Measurements from ENCODE around the gene FAM98A. TPM values are rescaled to one million over a fixed set of nuclear protein-coding genes. Genes with fewer than 3 reads are reported as not detected.
A peak's percentile ranks its signal among the peaks of the same experiment; 100 is the strongest.

Gene FAM98A
- polyA plus RNA-seq, 3 donors: 49.0 to 54.1 (median 50.3) TPM

GRCh38 chr2:33598561-33599174 lies 431 bp downstream of the FAM98A start:
- DNase-seq (ENCODE audit: low read depth in 3 of 3, low spot score in 2 of 3): no peak

GRCh38 chr2:33597026-33597425 lies 2.1 kb downstream of the FAM98A start:
- no peak for DNase-seq (ENCODE audit: low read depth in 3 of 3, low spot score in 2 of 3)

DNA sequence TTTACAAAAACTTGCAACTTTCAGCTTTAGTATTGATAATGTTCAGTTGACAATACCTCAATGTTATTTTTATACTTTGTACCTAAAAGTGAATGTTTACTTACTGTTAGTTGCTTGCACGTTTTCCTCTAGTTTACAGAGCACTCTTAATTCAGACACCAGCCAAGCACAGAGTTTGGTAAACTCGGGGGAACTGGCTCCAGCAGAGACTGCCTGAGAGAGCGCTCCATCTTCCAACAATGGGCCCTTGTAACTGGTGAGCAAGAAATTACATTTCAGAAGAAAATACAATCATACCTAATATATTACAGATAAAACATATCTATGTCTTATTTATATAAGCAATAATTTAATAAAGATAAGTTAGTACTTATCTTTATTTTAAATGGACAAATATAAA lies 3.7 kb downstream of the FAM98A start:
- no peak for DNase-seq (ENCODE audit: low read depth in 3 of 3, low spot score in 2 of 3)

DNA sequence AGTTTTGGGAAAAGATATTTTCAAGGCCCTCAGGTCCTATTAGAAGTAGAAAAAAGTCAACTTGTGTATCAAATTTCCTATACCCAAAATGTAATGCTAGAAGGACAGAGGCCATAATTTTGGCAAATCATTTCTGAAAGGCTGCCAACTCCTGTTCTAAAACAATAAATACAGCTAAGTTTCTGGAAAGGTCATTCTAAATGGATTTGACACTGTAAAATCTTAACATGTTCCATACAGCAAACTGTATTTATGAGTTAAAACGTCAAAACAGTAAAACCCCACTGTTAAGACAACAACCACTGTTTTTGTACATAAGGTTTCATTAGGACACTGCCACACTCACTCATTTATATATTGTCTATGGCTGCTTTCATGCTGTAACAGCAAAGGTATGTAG lies 9.7 kb downstream of the FAM98A start:
- DNase-seq (ENCODE audit: low read depth in 3 of 3, low spot score in 2 of 3): no peak

GRCh38 chr2:33588232-33588631 lies 10.9 kb downstream of the FAM98A start:
- DNase-seq (ENCODE audit: low read depth in 3 of 3, low spot score in 2 of 3): no peak

DNA sequence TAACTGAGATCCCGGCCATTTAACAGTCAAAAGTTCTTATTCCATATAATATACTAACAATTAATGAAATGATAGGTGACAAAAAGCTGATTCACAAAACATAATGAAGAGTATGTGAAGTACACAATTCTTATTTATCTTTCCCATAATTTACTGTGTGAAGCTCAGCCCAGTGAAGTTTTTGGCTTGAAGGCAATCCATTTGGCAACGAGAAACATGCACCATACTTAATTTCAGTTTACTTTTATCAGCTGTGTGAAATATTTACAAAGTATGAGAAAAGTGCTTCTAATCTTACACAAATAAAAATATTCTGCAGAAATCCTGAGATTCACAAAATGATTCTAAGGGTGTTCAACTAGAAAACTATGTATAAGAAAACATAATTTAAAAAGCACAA lies 12.3 kb downstream of the FAM98A start:
- DNase-seq (ENCODE audit: low read depth in 3 of 3, low spot score in 2 of 3): no peak

DNA sequence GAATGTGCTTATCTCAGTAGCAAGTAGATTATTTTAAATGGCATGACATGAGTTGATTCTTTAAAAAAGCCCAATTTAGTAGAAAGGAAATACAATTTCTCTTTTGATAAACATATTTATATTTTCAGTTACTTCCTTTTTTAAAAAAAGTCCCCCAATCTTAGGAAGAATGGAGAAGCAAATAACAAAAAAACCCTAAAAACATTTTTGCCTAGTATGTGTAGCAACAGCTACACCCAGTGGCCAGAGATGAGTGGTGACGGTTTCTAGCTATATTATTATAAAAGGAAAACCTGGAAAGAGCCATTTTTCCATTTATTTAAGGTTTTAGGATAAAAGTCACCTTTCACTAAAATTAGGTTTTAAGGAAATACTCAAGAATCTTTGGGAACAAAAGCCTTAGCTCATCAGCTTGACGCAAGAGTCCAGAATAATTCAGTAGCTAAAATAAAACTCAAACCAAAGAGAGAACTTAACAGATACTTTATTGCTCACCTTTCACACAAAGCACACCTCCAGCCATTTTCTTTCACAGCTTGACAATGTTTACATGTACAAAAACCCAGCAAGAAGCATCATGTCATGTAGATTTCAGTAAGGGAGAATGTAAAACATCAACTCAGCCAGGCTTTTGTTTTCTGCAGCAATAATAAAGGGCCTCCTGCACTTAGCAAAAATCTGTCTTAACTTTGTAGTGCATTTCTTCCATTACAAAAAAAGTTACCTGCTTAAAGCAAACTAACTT lies 15.7 kb downstream of the FAM98A start:
- DNase-seq (ENCODE audit: low read depth in 3 of 3, low spot score in 2 of 3): peak in 1 of 3 donors; percentile 31

- no peak for DNase-seq (ENCODE audit: low read depth in 3 of 3, low spot score in 2 of 3)
Observed at GRCh38 chr2:33581872-33582271, 17.2 kb downstream of the FAM98A start.

GRCh38 chr2:33579227-33579626 lies 19.9 kb downstream of the FAM98A start:
- DNase-seq (ENCODE audit: low read depth in 3 of 3, low spot score in 2 of 3): no peak

- DNase-seq (ENCODE audit: low read depth in 3 of 3, low spot score in 2 of 3): no peak
Observed at GRCh38 chr2:33577668-33578067, 21.4 kb downstream of the FAM98A start.

DNA sequence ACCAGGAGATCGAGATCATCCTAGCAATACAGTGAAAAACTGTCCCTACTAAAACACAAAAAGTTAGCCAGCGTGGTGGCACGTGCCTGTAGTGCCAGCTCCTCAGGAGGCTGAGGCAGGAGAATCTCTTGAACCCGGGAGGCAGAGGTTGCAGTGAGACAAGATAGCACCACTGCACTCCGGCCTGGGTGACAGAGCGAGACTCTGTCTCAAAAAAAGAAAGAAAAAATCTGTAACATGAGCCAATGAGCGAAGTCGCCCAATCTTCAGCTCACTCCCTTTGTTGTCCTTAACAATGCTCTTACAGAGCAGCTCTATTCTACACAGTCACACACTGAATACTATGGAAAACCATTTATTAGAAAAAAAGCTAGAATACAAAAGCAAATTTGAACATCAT lies 22.0 kb downstream of the FAM98A start:
- DNase-seq (ENCODE audit: low read depth in 3 of 3, low spot score in 2 of 3): no peak

DNA sequence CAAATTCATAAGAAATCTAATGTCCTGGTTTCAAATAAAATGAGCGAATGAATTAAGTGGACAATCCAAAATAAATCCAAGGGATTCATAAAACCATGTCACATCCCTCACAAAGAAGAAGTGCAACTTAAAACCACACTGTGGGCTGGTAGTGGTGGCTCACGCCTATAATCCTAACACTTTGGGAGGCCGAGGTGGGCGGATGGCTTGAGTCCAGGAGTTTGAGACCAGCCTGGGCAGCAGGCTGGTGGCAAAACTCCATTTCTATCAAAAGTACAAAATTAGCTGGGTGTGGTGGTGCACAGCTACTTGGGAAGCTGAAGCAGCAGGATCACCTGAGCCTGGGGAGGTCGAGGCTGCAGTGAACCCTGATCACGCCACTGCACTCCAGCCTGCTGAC lies 25.4 kb downstream of the FAM98A start:
- no peak for DNase-seq (ENCODE audit: low read depth in 3 of 3, low spot score in 2 of 3)

DNA sequence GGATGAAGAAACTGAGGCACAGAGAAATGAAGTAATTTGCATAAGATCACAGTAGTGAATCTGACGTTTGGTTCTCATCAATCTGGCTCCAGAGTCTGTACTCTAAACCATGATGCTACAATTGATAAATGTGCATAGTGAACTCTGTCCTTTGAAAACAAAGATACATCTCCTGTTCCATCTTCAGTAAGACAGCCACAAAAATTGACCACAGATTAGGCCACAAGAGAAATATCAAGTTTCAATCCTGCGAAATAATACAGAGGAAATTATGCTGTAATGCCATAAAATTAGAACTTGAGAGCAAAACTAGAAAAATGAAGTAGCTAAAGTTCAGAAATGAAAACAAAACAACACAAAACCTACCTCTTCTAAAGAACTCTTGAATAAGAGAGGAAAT lies 28.4 kb downstream of the FAM98A start:
- no peak for DNase-seq (ENCODE audit: low read depth in 3 of 3, low spot score in 2 of 3)

DNA sequence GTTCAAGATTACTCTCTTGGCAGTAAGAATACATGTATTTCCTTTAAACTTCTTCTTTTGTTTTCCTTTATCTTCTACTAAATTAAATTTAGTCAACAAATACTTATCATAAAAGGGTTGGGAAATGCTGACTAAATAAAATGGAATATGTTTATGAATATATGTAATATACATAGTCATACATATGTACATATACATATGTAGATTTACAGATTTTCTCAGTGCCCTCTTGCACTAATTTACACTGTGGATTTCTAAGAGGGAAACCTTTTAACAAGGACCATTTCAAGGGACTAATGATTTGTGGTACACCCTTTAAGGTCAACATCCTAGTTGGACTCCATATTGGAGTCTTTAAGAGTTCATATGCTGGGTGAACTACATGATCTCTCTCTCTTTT lies 37.2 kb downstream of the FAM98A start:
- DNase-seq (ENCODE audit: low read depth in 3 of 3, low spot score in 2 of 3): no peak

- no peak for DNase-seq (ENCODE audit: low read depth in 3 of 3, low spot score in 2 of 3)
Observed at GRCh38 chr2:33560017-33560416, 39.1 kb downstream of the FAM98A start.

GRCh38 chr2:33559328-33559727 lies 39.8 kb downstream of the FAM98A start:
- DNase-seq (ENCODE audit: low read depth in 3 of 3, low spot score in 2 of 3): no peak

DNA sequence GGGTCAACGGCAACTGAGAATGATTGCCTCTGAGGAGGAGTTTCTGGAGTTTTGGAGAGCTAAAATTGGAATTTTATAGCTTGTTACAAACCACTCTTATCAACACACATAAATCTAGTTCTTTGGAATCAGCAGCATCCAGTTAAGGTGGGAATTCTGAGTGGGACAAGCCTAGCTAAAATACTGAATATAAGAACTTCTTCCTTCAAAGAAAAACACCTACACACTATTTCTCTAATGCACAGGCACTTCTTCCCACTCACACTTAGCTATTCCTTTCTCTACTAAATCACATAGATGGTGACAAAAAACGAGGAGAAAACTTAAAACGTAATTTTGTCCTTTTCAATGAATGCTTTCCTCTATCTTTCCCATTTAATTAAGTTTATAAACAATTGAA lies 43.4 kb downstream of the FAM98A start:
- no peak for DNase-seq (ENCODE audit: low read depth in 3 of 3, low spot score in 2 of 3)

- DNase-seq (ENCODE audit: low read depth in 3 of 3, low spot score in 2 of 3): no peak
Observed at GRCh38 chr2:33552758-33553461, 46.2 kb downstream of the FAM98A start.

DNA sequence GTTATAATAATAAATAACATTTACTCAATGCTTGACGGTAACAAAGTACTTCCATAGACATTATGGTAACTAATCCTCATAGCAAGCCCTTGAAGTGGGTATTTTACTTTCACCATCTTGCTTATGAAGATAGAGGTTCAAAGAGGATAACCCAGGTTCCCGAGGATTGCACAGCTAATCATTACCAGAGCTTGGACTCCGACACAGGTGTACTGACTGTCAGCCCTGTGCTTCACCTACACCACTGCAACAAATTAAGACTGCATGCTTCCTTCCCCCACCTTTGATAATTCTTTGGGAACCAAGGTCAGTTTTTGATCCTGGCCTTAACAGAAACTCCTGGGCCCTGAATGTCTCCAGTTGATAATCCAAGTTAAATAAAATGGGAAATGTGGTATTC lies 48.9 kb downstream of the FAM98A start:
- DNase-seq (ENCODE audit: low read depth in 3 of 3, low spot score in 2 of 3): no peak

DNA sequence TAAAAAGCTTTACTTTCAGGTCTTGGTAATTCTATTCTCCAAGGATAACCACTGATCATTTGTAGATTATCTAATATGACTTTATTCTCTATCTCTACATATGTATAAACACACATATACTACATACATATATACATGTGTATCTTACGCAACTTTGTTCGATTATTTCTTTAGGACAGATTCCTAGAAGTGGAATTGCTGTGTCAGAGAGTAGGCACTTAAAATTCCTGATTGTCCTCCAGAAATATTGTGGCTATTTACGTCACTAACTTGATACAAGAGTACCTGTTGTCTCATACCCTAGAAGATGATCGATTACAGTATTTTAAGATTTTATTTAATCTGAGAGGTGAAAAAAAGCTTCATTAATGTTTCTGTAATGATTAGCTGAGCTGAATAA lies 57.9 kb downstream of the FAM98A start:
- no peak for DNase-seq (ENCODE audit: low read depth in 3 of 3, low spot score in 2 of 3)

DNA sequence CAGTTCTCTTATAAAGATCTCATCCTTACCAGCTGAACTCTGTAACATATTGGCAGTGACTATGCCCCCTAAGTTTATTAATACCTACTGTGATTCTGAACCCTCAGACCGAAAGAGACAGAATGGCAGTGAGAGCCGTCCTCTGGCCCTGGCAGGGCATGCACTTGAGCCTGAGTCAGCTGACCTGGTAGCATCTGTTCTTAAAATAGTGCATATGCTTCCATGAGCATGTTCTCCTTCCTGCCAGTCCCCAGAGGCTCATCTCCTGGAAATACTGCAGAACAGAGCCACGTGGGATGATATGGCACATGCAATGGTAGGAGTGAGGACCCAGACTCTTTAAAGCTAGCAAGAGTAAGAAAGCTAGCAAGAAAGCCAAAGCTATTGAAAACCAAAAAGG lies 63.7 kb downstream of the FAM98A start:
- no peak for DNase-seq (ENCODE audit: low read depth in 3 of 3, low spot score in 2 of 3)

Measured in right renal cortex interstitium (tissue), 3 donors.